ENCODE measurements around the gene MSMP.
A peak's percentile ranks its signal among the peaks of the same experiment; 100 is the strongest.

Gene MSMP

DNA sequence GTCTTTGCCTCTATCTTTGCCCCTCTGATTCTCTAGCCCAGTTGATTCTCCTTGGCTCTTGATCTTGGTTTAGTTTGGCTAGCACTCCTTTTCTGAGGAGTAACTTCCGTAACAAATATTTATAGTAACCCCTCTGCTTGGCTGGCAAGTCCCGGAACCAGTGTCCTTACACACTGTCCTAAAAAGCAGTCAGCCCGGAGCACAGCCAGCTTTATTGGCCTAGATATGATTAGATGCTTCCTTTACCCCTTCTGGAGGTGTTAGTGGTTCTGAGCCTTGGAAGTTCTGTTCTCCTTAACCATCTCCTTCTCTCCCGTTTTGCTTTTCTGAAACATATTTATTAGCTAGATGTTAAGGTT is 17.0 kb upstream of the MSMP start:
- peak in 1 of 2 experiments; percentile 21 for DNase-seq

DNA sequence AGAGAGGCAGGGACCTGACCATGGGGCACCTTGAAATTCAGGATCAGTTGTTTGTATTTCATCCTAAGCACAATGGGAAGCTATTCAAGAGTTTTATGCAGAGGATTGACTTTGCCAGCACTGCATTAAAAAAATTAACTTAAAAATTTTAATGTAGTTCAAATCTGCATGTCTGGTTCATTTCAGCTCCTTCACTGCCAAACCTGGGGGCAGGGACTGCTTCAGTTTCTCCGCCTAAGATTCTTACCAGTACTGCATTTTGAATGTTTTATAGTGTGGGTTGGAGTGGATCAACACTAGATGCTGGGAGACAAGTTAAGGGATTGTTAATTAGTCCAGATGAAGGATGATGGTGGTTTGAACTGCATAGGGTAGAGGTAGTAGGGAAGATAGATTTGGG is 15.7 kb upstream of the MSMP start:
- DNase-seq: no peak

DNA sequence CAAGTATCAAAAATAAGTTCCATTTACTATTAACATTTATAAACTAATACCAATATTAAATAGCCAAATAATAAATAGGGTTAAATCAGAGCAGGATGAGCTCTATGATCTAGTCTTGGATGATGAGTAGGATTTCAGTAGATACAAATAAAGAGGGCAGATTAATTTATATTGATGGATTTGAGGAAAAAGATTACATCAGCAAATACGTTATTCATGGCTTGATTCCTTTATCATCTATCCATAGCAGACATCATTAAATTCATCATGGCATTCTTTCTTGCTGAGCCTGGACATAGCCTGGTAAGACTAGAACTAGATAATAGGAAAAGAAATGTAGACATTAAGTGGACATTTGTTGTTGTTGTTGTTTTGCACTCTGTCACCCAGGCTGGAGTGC is 13.4 kb upstream of the MSMP start:
- no peak for DNase-seq

DNA sequence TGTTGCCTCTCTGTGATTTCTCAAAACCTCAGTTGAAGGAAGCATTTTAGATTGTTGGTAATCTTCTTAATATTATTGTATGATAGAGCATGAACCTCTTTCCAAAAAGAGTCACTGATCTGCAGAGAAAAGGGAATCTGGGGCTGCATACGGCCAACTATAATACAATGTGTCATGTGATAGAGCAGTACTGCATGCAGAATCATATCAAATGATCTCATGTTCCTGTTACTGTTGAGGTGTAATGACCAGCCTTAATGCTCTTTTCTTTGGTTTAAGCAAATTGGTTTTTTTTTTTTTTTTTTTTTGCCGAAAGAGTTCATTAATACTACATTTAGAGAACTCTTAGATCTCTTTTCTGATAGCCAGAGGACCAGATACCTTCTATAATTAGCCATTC is 12.9 kb upstream of the MSMP start:
- no peak for DNase-seq

DNA sequence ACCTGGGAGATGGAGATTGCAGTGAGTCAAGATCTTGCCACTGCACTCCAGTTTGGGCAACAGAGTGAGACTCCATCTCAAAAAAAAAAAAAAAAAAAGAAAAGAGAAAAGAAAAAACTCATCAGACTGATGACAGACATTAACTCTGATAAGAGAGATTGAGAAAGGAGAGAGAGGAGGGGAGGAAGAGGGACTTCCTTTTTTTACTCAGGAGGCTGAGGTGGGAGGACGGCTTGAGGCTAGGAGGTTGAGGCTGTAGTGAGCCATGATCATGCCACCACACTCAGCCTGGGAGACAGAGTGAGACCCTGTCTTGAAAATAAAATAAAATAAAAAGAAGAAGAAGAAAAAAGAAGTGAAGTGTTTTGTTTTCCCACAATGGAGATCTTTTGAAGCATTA is 9.7 kb upstream of the MSMP start:
- DNase-seq: no peak

DNA sequence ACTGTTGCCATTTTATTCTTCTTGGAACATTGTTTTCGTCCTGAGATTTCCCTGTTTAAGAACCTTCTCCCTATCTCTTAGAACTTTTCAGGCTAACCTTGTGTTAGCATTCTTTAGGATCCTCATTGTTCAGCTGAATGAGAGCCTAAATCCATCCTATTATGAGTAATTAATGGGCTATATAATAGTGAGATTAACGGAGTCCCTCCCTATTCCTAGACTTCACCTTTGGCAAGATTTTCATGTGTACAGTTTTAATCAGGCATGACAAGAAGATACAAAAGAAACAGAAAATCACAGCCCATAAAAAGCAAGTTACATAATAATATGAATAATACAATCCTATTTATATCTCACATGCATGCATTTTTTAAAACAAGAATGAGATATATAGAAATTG is 9.1 kb upstream of the MSMP start:
- DNase-seq: no peak

DNA sequence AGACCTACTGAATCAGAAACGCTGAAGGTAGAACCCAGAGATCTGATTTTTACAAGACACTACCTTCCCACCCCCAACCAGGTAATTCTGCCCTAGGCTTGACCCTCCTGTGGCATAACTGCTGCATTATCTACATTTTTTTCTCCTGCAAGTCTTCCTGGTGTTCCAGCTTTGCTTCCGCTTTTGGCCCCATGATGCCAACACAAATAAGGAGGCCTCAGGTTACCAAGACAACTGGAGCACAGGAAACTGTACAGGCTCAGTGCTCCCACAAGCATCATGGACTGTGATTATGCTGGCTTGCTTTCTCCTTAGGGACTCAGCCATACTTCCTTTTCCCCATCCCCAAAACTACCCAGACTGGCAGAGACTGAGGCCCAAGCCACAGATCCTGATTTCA is 6.6 kb upstream of the MSMP start:
- no peak for DNase-seq

DNA sequence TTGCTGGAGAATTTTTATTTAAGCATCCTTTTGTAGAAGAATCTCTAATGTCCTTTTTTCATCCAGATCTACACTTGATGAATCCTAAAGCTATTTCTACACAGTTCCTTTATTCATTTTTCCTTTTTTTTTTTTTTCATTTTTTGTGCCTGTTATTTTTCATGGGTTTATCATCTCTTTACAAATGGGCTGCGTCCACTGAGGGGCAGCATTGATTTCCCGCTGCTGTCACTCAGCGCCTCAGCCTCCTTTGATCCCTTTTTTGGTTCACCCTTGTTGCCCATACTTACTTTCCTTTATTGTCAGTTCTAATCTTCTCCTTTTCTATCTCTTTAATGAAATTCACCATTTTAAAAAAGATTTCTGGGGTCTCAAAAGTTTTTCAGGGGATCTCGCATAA is 5.7 kb upstream of the MSMP start:
- DNase-seq: no peak

DNA sequence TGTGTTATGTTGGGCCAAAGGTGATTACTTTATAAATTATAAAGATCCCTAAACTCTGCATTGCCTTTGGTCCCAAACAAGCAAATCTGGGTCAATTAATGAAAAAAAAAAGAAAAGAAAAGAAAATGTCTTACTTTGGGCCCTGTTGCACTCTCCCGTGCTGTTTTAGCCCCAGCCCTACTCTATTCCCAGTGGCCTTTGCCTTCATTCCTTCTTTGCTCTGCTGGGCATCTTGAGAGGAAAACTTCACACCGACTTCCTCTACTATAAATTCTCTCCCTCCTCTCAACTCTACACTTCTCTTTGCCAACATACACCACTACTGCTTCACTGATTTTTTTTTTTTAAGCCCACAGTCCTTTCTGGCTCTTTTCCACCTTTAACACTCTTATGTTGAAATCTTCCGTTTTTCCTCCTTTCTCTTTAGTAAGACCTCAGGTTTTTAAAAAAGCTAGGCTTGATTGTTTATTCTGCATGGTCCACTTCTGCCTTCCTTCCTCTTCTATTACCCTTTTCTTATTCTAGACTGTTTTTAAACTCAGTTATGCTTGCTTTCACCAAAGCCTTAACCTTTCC is 4.5 kb upstream of the MSMP start:
- no peak for DNase-seq

DNA sequence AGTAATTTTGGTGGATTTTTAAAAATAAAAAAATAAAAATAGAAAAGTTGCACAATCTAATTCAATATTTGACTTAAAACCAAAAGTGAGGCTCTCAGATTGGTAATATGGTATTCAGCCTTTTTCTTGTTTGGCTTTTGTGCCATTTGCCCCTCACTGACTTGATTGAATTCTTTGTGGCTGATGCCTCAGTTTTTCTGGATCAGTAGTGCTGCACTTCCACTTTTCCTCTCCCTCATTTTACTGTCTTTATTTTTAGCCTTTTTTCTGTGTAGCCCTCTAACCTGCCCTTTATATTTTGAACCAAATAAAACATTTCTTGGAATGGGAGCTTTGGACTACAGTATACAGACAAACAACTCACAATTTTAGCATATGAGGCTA is 3.8 kb upstream of the MSMP start:
- no peak for DNase-seq

DNA sequence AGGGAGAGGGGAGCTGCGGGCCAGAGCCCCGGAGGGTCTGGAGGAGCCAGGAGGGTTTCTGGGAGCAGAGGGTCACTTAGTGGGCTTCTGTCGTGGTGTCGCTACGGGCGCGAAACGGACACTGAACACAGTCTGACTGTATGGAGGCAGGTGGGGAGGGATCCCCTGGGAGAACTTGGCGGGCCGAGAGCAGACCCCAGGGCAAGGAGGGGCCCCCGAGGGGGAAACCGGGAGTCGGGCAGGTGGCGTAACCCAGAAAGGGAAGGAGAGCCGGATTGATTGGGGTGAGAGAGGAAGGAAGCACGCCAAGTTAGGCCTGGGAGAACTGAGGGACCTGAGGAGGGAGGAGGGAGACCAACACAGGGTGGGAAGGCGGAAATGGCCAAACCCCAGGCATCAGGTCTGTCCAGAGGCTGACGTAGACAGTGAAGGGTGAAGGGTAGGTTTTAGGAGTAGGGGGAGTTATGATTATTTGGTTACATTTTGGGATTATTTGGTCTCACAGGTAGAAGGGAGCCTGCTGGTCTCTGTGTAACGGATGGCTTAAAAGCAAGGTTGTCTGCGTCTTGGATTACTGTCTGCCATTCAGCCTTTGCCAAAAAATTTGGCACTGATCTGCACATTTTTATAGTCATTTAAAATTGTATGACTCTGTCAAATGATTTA is 3.3 kb upstream of the MSMP start:
- DNase-seq: peak in 1 of 2 experiments; percentile 35

DNA sequence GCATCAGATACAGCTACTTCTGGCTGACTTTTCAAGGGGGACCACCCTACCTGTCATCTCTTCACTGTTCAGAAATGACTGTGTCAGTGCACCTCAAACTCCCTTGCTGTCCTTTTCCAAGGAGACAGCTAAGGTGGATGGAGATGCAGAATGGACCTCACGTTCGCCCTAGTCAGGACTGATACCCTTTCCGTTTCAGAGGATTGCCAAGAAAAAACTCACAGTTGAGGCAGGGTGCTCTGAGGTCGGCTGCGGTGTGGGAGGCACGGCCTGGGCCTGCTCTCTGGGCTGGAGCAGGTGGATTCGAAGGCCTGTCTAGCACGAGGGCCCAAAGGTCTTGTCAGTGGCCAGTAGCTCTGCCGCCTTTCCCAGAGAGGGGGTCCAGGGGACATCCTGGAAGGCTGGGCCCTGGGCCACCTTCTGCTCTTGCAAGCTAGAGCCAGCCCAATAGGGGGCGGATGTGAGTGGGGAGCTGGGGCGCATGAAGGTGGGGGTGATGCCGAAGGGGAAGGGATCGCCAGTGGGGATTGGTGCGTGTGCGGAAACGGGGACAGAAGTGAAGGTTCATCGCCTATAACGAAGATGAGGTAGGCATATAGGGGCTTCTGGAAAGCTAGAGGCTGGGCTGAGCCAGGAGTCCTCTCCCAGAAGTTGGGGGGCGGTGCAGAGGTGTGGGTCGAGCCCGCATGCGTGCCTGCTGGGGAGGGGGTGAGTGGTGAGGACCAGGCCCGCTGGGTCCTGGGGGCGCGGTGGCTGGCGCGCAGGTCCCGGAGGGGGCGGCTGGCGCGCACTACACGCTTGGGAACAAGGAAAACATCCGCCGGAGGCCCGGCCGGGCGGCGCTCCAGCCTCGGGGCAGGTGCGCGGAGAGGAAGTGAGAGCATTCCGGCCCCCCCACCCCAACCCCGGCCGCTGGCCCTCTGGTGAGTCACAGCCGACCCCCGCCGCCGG is 2.5 kb upstream of the MSMP start:
- DNase-seq: peak in 1 of 2 experiments; percentile 49

DNA sequence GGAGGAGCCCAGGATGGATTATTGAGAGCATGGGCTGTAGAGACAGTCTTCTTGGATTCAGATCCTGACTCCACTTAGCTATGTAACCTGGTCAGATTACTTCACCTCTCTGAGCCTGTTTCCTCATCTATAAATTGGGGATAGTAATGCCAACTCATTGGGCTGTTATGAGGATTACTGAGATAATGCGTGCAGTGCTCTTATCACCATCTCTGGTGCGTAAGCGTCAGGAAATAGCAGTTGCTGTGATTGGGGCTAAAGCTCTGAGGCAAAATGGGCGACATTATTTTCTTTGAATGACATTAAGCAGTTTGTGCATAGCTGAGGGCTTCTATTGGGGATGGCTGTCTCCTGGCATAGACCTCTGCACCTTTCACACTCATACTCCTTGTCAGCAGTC is 995 bp upstream of the MSMP start:
- no peak for DNase-seq

DNA sequence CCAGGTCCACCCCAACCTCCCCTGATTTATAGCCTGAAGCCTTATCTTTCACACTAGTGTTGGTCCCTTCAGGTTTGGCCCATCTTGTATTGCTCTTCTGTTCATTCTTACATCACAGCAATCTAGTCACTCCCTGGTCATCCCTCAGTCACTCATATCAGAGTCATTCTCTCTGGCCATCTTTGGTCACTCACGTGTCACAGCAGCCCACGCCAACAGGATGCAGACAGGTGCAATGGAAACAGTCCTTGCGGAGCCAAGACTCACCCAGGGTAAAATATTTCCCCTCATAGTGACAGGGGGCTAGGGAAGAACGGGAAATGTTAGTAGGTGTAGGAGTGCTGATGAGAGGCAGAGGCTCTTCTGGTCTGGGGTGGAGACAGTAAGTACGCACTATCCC is 610 bp downstream of the MSMP start:
- DNase-seq: no peak

DNA sequence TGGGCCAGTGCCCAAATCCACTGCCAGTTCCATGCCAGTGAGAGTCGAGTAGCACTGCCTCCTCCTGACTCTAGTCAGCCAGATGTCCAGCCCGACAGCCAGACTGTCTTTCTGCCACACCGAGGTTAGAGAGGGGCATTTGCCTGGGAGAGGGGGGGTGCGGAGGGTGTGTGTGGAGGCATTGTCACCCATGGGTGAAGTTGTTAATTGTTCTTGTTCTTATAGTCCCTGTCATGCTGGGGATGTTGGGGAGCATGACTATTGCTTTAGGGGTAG is 3.9 kb downstream of the MSMP start:
- no peak for DNase-seq

DNA sequence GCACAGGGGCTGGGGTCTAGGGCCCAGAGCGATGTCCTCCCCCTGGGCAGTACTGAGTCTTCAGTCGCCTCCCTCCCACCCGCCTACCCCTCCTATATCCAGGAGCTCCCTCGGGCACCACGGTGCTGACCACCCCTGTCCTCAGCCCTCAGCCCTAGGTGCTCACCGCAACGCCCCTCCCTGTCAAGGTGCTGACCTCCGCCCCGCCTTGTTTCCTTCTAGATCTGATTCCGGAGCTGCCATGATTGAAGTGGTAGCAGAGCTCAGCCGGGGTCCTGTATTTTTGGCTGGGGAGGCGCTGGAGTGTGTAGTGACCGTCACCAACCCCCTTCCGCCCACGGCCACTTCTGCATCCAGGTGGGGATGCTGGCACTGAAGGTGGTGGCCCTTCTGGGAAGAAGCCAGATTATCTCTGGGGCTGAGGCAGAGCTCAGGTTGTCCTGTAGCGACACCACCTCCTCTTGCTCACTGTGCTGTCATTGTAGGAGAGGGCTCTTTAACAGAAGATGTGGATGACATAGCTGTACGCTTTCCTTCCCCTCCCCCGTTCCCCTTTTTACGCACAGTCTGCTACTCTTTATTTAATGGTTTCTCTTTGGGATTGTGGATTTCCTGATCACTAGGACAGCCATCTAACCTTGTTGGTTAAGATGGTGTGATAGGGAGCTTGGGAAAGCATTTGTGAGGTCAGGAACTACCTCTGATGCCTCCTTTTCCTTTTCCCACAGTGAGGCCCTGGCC is 4.4 kb downstream of the MSMP start:
- DNase-seq: no peak

DNA sequence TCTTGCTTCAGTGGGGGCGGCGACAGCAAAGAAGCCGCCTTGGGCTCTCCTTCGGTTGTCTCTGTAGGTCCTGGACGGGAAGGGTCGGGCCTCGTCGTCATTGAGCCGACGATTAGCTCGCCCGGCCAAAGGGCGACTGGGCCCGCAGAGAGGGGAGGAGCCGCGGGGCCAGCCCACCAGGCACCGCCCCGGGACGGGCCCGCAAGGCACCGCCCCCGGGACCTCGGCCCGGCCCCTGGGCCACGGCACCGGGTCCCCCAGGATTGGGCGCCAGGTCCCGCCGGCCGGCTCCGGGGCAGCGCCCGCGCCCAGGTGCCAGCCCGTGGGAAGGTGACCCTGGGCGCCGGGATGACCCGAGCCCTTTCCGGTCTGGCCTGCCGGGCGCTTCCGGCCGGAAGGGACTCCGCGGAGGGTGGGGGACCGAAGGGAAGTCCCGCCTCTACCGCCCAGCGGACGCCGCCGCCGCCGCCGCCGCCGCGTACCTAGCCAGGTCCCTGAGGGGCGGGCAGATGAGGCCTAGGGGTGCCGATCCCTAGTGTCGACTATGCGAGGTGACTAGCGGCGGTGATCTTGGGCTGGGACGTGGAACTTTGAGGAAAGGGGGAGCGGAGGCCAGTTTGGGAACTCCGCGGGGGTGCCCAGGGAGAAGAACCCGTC is 5.1 kb downstream of the MSMP start, which contains the start of the genes GBA2 and RGP1:
TSS of gene GBA2 (minus strand) at position 371 of the 657 bp plus-strand sequence. CDS start 524 bp downstream, outside the sequence.
TSS of gene RGP1 (plus strand) at position 430 of the 657 bp plus-strand sequence. CDS start 469 bp downstream, outside the sequence.
- DNase-seq: peak in 1 of 2 experiments; percentile 65

DNA sequence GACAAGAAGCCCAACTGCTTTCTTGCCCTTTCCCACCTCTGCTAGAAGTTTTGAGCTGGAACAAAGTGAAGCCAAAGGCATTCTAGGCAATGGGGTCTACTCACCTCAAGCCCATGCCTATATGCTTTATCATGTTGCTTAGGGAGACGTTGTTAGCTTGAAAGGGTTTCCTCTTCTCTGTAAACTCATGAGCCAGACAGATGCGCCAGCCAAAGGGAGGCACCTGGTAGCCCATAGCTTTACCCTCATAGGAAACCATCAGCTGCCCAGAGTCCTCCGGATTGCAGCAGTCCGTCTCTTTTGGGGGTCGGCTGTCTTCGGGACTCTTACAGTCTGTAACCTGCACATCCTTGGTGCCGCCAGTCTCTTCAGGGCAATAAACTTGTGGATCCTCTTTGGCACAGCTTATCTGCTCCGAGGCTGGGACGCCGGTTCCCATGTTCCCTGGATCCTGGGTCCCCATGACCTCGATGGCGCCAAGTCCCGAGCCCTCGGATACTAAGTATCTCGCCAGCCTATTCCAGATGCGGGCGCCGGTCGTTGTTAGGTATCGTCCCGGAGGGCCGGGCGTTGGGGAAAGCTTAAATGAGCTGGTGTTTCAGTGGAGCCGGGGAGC is 5.7 kb downstream of the MSMP start:
- DNase-seq: no peak

DNA sequence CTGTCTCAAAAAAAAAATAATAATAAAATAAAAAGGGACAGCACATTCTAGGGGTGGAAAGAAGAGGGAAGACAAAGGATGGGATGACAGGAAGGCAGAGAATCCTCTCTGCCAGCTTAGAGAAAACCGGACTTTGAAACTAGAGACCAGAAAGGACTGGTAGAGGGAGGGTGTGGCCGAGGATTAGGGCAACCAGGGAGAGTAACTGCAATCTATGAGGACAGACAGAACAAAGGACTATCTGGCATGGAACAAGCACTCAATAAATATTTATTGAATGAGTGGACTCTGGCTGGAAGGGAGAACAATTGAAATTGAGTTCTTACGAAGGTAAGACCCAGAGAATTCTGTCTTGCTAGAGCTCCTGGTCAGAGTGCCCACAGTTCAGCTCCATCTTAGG is 7.5 kb downstream of the MSMP start:
- DNase-seq: no peak

DNA sequence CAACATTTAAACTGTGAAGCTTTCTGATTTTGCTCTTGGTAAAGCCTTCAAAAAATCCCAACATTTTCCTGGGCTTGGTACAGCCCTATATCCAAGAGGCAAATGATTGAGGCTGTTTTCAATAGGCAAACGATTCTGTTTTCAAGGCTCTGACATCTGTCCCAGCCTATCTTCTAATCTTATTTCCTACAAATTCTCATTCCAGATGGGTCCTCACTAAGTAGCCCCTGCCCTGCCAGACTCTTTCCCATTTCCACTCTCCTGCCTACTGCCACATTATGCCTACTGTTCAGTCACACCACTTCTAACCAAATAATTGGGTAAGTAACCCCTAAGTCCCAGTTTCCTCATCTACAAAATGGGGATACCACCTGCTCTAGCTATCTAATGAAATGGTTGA is 8.5 kb downstream of the MSMP start:
- DNase-seq: no peak

DNA sequence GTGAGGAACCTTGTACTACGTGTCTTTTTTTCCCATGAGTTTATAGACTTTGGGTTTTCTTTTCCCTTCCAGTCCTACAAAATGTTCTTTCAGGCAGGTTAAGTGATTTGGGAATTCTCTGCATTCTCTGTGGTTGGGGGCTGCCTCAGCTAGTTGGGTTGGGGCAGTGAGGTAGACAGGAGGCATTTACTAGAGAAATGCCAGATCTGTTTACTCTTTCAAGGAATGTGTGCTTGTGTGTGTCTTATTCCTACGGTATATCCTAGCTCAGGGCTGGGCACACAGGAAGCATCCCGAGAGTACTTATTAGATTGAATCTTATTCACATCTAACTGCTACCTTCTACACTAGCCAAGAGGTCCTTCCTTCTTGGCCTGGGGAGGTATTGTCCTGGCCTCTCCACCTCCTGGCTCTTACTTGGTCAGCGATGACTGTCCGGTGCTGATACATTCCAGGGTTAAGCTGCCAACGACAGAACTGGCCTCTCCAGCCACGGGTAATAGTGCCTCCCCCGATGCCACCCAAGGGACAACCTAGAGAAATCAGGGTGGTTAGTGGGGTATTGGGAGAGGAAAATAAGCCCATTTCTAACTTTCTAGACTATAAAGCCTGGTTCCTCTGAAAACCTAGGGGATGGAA is 10.1 kb downstream of the MSMP start:
- no peak for DNase-seq

DNA sequence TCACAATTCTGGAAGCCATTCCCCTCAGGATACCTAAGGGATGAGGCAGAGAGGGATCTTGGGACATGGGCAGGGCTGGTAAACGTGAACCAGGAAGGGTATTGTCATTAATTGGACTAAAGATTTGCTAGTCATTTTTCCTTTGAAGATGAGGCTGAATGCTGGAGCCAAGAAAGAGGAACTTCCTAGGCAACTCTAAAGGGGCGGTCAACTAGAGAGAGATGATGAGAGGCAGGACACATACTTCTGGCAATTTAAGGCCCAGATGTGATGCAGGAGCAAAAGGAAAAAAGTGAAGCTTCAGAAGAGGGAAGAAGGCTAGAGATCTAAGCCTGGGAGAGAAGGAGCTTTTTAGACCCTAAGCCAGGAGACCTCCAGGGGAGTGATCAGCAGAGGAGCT is 10.6 kb downstream of the MSMP start:
- DNase-seq: no peak

All from NCI-H446 (cell line).